MCF 10A (cell line): Measurements from ENCODE around the gene GPX3. TPM values are rescaled to one million over a fixed set of nuclear protein-coding genes. Genes with fewer than 3 reads are reported as not detected.

Experiments used
- BruUV-seq: library from RNA; stranded (reverse); fragments of 400-500 nt; replicated peaks from 2 replicates; lab custom pipeline; 2021; lab: Mats Ljungman, UMichigan
- CTCF ChIA-PET: fragments of 300-600 bp; sonication (Branson Sonifier 250); formaldehyde crosslinking; extraction: SDS; loops from one replicate; lab custom pipeline; 2021; ENCODE audit warnings: antibody characterized with exemption, inconsistent platforms; lab: Yijun Ruan, JAX
- POLR2A ChIA-PET: fragments of 300-600, 350-650 bp; sonication (Branson Sonifier 250); formaldehyde crosslinking; extraction: SDS; loops from one replicate; lab custom pipeline; 2020; ENCODE audit warnings: antibody characterized with exemption, inconsistent platforms; lab: Yijun Ruan, JAX
- DNase-seq: peaks from one replicate; pipeline ENCODE4 v3.0.0-alpha.2; 2018; ENCODE audit not compliant: unreplicated experiment
- H3K27ac Mint-ChIP-seq: one replicate; pipeline ENCODE4 v1.8.0; 2022; ENCODE audit warnings: mild to moderate bottlenecking, low read depth, mixed read lengths; ENCODE audit not compliant: unreplicated experiment
- H3K27me3 Mint-ChIP-seq: one replicate; pipeline ENCODE4 v1.8.0; 2022; ENCODE audit warnings: mixed read lengths; ENCODE audit not compliant: insufficient read depth, unreplicated experiment
- H3K36me3 Mint-ChIP-seq: one replicate; pipeline ENCODE4 v1.8.0; 2022; ENCODE audit warnings: mild to moderate bottlenecking, moderate library complexity, mixed read lengths; ENCODE audit not compliant: insufficient read depth, unreplicated experiment
- H3K4me1 Mint-ChIP-seq: one replicate; pipeline ENCODE4 v1.8.0; 2022; ENCODE audit warnings: mixed read lengths; ENCODE audit not compliant: insufficient read depth, unreplicated experiment
- H3K4me3 Mint-ChIP-seq: one replicate; pipeline ENCODE4 v1.8.0; 2022; ENCODE audit warnings: mild to moderate bottlenecking, moderate library complexity, mixed read lengths; ENCODE audit not compliant: unreplicated experiment
- H3K9me3 Mint-ChIP-seq: one replicate; pipeline ENCODE4 v1.8.0; 2022; ENCODE audit warnings: mixed read lengths; ENCODE audit not compliant: unreplicated experiment
- intact Hi-C: fragments of 100-400 bp; cut with micrococcal nuclease; formaldehyde crosslinking; loops from 2 replicates; pipeline ENCODE4 v1.14.1; 2022
- total RNA-seq: library from RNA; stranded (reverse); gene quantifications from 2 replicates; pipeline ENCODE4 v1.2.3, GENCODE V29; 2022
- TF ChIP-seq, protein P1 (sequence below): fragments of 200-600 bp; IDR thresholded peaks from one replicate; pipeline ENCODE4 v1.8.0; 2022; ENCODE audit warnings: antibody characterized with exemption, mild to moderate bottlenecking; ENCODE audit not compliant: unreplicated experiment

Gene GPX3
- total RNA-seq, 1 experiment from 2014 or later = not detected

DNA sequence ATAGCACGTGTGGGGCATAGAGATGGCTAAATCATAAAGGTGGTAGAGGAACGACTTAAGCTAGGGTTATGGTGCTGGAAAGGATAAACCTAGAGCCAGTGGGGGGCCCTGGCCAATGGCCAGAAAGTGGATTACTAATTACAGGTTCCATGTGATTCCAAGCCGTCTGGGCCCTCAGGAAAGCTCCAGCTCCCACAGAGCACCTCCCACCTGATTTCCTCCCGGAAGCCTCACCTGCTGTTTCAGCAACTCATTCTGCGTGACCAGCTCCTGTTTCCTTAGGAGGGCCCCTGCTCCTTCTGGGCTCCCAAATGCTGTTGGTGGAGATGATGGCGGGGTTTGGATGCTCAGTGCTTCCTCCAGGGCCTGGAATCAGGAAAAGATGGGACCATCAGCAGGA is 16.2 kb downstream of the GPX3 start:
- peaks cover 97% of the 10 kb centered on the region for H3K36me3 Mint-ChIP-seq
- TF ChIP-seq, protein P1, sequence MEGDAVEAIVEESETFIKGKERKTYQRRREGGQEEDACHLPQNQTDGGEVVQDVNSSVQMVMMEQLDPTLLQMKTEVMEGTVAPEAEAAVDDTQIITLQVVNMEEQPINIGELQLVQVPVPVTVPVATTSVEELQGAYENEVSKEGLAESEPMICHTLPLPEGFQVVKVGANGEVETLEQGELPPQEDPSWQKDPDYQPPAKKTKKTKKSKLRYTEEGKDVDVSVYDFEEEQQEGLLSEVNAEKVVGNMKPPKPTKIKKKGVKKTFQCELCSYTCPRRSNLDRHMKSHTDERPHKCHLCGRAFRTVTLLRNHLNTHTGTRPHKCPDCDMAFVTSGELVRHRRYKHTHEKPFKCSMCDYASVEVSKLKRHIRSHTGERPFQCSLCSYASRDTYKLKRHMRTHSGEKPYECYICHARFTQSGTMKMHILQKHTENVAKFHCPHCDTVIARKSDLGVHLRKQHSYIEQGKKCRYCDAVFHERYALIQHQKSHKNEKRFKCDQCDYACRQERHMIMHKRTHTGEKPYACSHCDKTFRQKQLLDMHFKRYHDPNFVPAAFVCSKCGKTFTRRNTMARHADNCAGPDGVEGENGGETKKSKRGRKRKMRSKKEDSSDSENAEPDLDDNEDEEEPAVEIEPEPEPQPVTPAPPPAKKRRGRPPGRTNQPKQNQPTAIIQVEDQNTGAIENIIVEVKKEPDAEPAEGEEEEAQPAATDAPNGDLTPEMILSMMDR = no peak

DNA sequence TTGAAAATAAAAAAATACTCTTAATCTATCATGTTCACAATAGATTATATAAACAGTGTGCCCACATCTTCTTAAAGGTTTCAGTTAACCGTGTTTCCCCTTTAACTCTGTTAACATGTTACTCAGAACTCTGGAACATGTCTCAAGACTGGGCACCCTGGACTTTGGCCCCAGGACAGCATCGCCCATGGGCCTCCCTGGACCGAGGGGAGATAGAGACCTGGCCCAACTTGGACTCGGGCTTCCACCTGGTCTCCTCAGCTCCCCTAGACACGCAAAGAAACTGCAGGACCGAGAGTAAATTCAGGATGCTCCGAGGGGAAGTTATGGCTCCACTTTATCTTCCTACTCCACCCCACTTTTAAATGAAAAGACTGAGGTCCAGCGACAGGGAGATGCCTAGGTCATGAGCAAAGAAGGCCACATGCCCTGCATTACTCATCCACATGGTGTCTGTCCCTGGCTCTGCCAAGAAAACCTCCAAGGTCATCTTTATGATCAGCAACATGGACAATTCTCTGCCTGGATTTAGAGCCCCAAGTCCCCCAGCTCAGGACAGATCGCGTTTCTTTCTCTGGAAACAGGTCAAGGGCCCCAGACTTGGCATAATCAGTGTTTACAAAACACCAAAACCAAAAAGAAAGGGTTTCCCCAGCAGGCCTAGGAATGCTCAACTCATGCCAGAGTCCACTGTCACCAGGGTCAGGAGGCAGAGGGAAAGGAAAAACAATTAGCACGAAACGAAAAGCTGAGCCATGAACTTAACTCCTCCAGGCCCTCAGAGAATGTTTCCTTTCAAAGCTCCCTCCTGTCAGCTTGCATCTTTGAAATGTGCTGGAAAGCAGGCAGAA is 17.4 kb downstream of the GPX3 start:
- Mint-ChIP-seq H3K36me3 (peaks cover 97% of the 10 kb centered on the region), H3K9me3 (no peaks in the 10 kb centered on the region), H3K4me1 (peaks cover 7% of the 10 kb centered on the region), H3K4me3 (no peak overlapping the region), H3K27ac (peak overlapping the region; percentile 75), H3K27me3 (no peaks in the 10 kb centered on the region)
- CTCF ChIA-PET = interaction anchor here (0.6 to 19.3 kb wide), 6 partner anchors 9 to 275 kb away, joined by 3 to 230 read pairs (median 15); no protein-coding TSS in a partner anchor
- intact Hi-C loops = no loop called here
- POLR2A ChIA-PET = interaction anchor here (1.1 kb wide), 1 partner anchor 11 kb away, joined by 4 read pairs; no protein-coding TSS in a partner anchor
- TF ChIP-seq, protein P1 = no peak
- no TSS peak for BruUV-seq
- DNase-seq = no peak

More for the DNA sequence above, 16.2 kb downstream of the GPX3 start:
- H3K4me3 Mint-ChIP-seq = no peak overlapping the region
- peak overlapping the region; percentile 75 for H3K27ac Mint-ChIP-seq
- no peaks in the 10 kb centered on the region for H3K9me3 Mint-ChIP-seq
- no peaks in the 10 kb centered on the region for H3K27me3 Mint-ChIP-seq
- ChIA-PET POLR2A (interaction anchor here (0.8 to 1.7 kb wide), 2 partner anchors 17 to 217 kb away, joined by 3 to 4 read pairs; partner anchors contain the start of gene GPX3), CTCF (interaction anchor here (0.6 to 19.3 kb wide), 8 partner anchors 14 to 106 kb away, joined by 3 to 230 read pairs (median 4); no protein-coding TSS in a partner anchor)
- H3K4me1 Mint-ChIP-seq = peaks cover 7% of the 10 kb centered on the region
- intact Hi-C loops = no loop called here
- no peak for DNase-seq
- BruUV-seq = no TSS peak

DNA sequence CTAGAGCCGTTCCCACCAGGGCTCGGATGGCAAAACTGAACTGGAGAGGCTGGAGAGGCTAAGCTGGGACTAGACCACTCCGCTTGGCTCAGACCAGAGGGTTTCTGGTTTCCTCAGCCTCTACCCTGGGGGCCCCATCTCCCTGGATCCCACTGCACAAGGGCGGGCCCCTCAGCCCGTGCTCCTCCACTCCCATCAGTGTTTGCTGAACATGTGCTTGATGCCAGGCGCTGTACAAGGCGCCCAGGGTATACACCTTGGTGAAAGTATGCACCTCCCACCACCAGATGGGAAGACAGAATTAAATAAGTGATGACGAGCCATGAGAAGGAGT is 18.0 kb downstream of the GPX3 start:
- ChIA-PET CTCF (interaction anchor here (0.7 to 19.3 kb wide), 5 partner anchors 13 to 127 kb away, joined by 3 to 230 read pairs (median 27); no protein-coding TSS in a partner anchor), POLR2A (interaction anchor here (1.1 kb wide), 1 partner anchor 11 kb away, joined by 4 read pairs; no protein-coding TSS in a partner anchor)
- H3K36me3 Mint-ChIP-seq = peaks cover 97% of the 10 kb centered on the region
- no peaks in the 10 kb centered on the region for H3K27me3 Mint-ChIP-seq
- BruUV-seq = no TSS peak
- intact Hi-C loops = no loop called here
- H3K4me3 Mint-ChIP-seq = no peak overlapping the region
- TF ChIP-seq, protein P1 = no peak
- no peak for DNase-seq
- no peak overlapping the region for H3K27ac Mint-ChIP-seq
- peaks cover 7% of the 10 kb centered on the region for H3K4me1 Mint-ChIP-seq
- H3K9me3 Mint-ChIP-seq = no peaks in the 10 kb centered on the region

DNA sequence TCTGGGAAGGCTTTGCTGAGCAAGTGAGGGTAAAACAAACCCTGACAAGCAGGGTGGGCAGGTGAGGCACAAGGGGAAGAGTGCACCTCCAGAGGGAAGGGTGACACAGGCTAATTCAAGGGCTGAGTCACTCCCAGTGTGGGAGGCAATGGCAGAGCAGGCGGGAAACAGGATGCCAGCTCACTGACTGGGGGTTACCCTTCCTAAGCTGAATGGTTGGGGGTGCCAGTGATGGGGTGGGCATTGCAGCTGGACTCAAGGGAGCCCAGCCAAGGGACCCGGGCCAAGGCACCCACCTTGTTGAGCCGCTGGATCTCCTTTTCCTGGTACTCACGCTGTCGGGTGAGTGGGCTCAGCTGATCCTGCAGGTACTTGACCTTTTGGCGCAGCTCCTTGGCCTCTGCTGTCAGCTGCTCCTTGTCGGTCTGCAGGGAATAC is 18.4 kb downstream of the GPX3 start:
- Mint-ChIP-seq H3K27me3 (no peaks in the 10 kb centered on the region), H3K9me3 (no peaks in the 10 kb centered on the region), H3K4me1 (peaks cover 7% of the 10 kb centered on the region), H3K27ac (no peak overlapping the region), H3K36me3 (peaks cover 97% of the 10 kb centered on the region), H3K4me3 (no peak overlapping the region)
- intact Hi-C loops = no loop called here
- no TSS peak for BruUV-seq
- POLR2A ChIA-PET = interaction anchor here (1.1 to 1.2 kb wide), 2 partner anchors 10 to 33 kb away, joined by 3 to 4 read pairs; no protein-coding TSS in a partner anchor
- CTCF ChIA-PET = interaction anchor here (0.8 to 19.3 kb wide), 7 partner anchors 13 to 200 kb away, joined by 3 to 230 read pairs (median 4); no protein-coding TSS in a partner anchor
- peak; percentile 49 for DNase-seq
- TF ChIP-seq, protein P1 = no peak
